Uterus (tissue), 2 donors: Measurements from ENCODE around the gene SRRM3.

Source experiments
- CTCF ChIP-seq, 4 experiments: fragments of 200-600 bp in 2 of 4; fragments of 450-650 bp in 2 of 4; sonication (generic) in 2 of 4; IDR thresholded peaks; one replicate each; pipeline ENCODE4 v1.5.1; 2016 to 2019; ENCODE audit warnings: antibody characterized with exemption in 4 of 4, mild to moderate bottlenecking in 2 of 4, moderate library complexity in 1 of 4
- POLR2A ChIP-seq, 2 donors: fragments of 450-650 bp; IDR thresholded peaks; one replicate each; pipeline ENCODE4 v1.6.1; 2016; ENCODE audit warnings: antibody characterized with exemption in 2 of 2, mild to moderate bottlenecking in 1 of 2, moderate library complexity in 1 of 2

GRCh38 chr7:76269895-76270294 lies 68.2 kb downstream of the SRRM3 start:
- TF ChIP-seq CTCF (IDR thresholded peaks at IDR 0.05) (no peak), POLR2A (IDR thresholded peaks at IDR 0.05) (no peak)
